ENCODE data around the gene PSMD11.
A peak's percentile ranks its signal among the peaks of the same experiment; 100 is the strongest.

PSMD11 gene

DNA sequence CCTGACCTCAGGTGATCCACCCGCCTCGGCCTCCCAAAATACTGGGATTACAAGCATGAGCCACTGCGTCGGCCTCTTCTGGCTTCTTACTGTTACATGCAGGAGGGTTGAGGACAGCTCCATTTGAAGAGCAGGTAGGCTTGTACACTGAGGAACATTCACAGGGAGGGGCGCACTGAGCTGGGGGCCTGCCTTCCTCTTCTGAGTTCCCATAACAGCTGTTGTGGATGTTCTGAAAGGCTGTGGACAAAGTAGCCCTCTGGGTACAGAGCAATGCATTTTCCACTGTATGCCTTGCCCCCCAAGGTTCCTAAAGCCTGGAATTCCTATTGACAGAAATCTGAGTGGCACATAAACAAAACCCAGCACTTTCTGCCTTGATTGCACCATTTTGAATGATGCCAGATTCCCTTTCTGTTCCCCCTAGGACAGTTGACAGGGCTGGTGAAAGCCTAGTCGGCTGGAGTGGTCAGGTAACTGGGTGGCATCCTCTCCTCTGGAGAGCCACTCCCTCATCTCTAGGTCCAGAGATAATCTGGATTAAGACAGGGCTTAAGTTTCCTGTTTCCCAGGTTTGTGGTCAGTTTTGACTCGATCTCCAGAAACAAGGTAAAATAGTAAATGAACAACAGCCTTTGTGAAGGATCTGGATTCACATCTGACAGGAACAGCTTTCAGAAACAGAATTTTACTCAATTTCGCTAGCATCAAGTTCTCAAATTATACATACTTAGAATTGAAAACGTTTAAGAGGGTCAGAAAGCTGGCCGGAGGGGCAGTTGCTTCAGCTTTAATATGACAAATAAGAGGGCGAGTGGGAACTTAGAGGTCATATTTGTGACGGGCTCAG lies 41.2 kb downstream of the PSMD11 start:
- H3K4me3 ChIP-seq (replicated peaks; ENCODE audit: low read depth, low read length) = no peak overlapping the region
- TF ChIP-seq, protein P1, sequence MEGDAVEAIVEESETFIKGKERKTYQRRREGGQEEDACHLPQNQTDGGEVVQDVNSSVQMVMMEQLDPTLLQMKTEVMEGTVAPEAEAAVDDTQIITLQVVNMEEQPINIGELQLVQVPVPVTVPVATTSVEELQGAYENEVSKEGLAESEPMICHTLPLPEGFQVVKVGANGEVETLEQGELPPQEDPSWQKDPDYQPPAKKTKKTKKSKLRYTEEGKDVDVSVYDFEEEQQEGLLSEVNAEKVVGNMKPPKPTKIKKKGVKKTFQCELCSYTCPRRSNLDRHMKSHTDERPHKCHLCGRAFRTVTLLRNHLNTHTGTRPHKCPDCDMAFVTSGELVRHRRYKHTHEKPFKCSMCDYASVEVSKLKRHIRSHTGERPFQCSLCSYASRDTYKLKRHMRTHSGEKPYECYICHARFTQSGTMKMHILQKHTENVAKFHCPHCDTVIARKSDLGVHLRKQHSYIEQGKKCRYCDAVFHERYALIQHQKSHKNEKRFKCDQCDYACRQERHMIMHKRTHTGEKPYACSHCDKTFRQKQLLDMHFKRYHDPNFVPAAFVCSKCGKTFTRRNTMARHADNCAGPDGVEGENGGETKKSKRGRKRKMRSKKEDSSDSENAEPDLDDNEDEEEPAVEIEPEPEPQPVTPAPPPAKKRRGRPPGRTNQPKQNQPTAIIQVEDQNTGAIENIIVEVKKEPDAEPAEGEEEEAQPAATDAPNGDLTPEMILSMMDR (IDR thresholded peaks at IDR 0.05; ENCODE audit: low read depth, low read length, missing control alignments) = no peak
- no peak for DNase-seq (ENCODE audit: extremely low read depth, low read depth)

DNA sequence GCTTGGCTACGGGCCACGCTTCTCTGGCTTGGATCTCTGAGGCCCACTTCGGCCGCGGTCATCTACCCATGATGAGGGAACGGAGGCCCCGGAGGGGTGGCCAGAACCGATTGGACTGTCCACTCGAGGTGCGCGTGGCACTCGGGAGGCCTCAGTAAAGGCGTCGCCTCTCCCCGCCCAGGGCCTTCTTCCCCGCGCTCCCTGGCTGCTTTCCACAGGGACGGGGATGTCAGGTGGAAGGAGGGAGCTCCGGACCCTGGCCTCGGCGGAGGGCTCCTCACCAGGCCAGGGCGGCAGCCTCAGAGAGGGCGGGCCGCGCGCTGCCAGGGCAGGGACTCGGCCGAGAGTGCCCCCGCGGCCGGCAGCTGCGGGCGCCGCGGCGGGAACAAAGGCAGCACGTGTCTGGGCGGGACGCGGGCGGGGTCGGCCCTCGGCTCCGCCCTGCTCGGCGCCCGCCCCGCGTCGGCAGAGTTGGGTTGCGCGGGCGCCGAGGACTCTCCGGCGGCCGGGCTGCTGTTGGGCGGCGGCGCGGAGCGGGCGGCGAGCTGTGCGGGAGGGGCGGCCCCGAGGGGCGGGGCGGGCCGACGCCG lies 41.9 kb downstream of the PSMD11 start:
- DNase-seq (ENCODE audit: extremely low read depth, low read depth) = no peak
- H3K4me3 ChIP-seq (replicated peaks; ENCODE audit: low read depth, low read length) = peak overlapping the region; percentile 65
- TF ChIP-seq, protein P1 (IDR thresholded peaks at IDR 0.05; ENCODE audit: low read depth, low read length, missing control alignments) = no peak

DNA sequence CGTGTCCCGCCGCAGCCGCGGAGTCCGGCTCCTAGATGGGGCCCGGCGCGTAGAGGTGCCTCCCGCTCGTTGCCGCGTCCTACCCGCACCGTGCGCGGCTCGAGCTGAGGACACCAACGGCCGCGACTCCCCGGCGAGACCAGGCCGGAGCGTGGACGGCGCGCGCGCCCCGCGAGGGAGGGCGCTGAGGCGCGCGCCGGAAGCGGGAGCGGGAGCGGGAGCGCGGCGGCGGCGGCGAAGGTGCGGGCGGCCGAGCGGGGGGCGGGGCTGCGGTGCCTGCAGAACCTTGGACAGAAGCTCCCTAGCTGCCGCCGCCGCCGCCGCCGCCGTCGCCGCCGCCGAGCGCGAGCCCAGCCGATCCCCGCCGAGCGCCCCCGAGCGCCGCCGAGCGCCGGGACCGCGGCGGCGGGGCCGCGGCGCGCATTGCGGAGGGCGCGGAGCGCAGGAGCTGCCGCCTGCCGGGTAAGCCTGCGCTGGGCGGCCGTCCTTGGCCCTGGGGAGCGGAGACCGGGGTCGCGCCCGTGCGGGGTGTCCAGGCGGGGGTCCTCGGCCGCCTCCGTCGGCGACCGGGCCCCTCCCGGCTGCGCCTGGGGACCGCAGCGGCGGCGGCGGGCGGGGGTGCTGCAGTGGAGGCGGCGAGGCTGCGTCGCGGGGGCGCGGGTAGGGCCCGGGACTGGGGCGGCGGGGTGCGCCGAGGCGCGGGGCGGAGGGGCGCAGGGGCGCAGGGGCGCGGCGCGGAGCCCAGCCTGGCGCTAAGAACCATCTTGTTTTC lies 42.6 kb downstream of the PSMD11 start, which contains the start of gene CDK5R1:
CDK5R1 (plus strand) TSS at position 293 of the 772 bp plus-strand sequence. CDS start 628 bp downstream, outside the sequence.
- TF ChIP-seq, protein P1 (IDR thresholded peaks at IDR 0.05; ENCODE audit: low read depth, low read length, missing control alignments) = no peak
- peak within 1 kb of the TSS; percentile 65 for H3K4me3 ChIP-seq (replicated peaks; ENCODE audit: low read depth, low read length)
- DNase-seq (ENCODE audit: extremely low read depth, low read depth) = no peak

DNA sequence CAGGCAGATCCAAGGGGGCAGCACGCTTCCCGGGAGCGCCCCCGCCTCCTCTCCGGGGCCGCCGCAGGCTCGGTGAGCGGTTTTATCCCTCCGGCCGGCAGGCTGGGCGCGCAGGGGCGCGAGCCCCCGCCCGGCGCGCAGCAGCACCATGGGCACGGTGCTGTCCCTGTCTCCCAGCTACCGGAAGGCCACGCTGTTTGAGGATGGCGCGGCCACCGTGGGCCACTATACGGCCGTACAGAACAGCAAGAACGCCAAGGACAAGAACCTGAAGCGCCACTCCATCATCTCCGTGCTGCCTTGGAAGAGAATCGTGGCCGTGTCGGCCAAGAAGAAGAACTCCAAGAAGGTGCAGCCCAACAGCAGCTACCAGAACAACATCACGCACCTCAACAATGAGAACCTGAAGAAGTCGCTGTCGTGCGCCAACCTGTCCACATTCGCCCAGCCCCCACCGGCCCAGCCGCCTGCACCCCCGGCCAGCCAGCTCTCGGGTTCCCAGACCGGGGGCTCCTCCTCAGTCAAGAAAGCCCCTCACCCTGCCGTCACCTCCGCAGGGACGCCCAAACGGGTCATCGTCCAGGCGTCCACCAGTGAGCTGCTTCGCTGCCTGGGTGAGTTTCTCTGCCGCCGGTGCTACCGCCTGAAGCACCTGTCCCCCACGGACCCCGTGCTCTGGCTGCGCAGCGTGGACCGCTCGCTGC lies 43.3 kb downstream of the PSMD11 start:
- TF ChIP-seq, protein P1 (IDR thresholded peaks at IDR 0.05; ENCODE audit: low read depth, low read length, missing control alignments) = no peak
- DNase-seq (ENCODE audit: extremely low read depth, low read depth) = no peak
- peak overlapping the region; percentile 65 for H3K4me3 ChIP-seq (replicated peaks; ENCODE audit: low read depth, low read length)

DNA sequence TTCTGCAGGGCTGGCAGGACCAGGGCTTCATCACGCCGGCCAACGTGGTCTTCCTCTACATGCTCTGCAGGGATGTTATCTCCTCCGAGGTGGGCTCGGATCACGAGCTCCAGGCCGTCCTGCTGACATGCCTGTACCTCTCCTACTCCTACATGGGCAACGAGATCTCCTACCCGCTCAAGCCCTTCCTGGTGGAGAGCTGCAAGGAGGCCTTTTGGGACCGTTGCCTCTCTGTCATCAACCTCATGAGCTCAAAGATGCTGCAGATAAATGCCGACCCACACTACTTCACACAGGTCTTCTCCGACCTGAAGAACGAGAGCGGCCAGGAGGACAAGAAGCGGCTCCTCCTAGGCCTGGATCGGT lies 43.9 kb downstream of the PSMD11 start:
- peak overlapping the region; percentile 65 for H3K4me3 ChIP-seq (replicated peaks; ENCODE audit: low read depth, low read length)
- TF ChIP-seq, protein P1 (IDR thresholded peaks at IDR 0.05; ENCODE audit: low read depth, low read length, missing control alignments) = no peak
- no peak for DNase-seq (ENCODE audit: extremely low read depth, low read depth)

DNA sequence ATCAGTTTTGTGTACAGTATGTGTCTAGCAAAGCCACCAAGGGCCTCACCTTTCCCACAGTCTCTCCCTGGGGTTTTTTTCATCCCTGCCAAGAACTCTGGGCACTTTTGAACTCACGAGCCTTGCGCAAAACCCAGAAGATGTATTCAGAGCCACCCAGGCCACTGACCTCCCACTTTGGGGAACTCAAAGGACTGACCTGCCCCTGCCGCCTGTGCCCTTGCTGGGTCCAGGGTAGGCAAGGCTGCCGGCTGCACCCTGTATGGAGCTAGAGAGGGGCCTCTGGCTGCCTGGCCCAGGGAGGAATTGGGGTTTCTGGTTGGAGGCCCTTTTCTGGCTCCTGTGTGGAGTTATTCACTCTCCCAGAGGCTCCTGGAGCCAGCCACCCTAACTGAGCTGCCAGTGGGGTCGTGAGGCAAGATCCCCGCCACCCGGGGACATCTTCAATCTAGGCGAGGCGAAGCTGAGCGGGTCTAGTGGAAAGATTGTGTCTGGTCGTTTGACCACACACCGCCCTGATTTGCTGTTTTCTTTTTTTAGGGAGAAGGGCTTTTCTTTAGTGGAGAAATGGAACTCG lies 44.4 kb downstream of the PSMD11 start:
- TF ChIP-seq, protein P1 (IDR thresholded peaks at IDR 0.05; ENCODE audit: low read depth, low read length, missing control alignments) = no peak
- no peak for DNase-seq (ENCODE audit: extremely low read depth, low read depth)
- H3K4me3 ChIP-seq (replicated peaks; ENCODE audit: low read depth, low read length) = peak overlapping the region; percentile 65; the same call in 1 of the 2 replicates
